K562 (cell line): ENCODE data around the gene RIMS3. TPM values are rescaled to one million over a fixed set of nuclear protein-coding genes. Genes with fewer than 3 reads are reported as not detected.

Source experiments
- ATAC-seq: fragments of 200-7000 bp; cut with Tn5 transposase; 3 replicates; pipeline ENCODE4 v1.9.1; 2020; ENCODE audit warnings: moderate library complexity
- BruUV-seq: library from RNA; stranded (reverse); fragments of 400-500 nt; replicated peaks from 2 replicates; lab custom pipeline; 2021; lab: Mats Ljungman, UMichigan
- CTCF ChIA-PET: fragments of 300-600 bp; formaldehyde crosslinking; extraction: SDS; loops from one replicate; lab custom pipeline; 2021; ENCODE audit warnings: low intra/inter-chr PET ratio; lab: Yijun Ruan, JAX
- POLR2A ChIA-PET: fragments of 300-600, 350-650 bp; sonication (Branson Sonifier 250); formaldehyde crosslinking; extraction: SDS; loops from one replicate; lab custom pipeline; 2021; ENCODE audit warnings: antibody characterized with exemption, inconsistent platforms; lab: Yijun Ruan, JAX
- DNase-seq, 4 experiments: peaks; one replicate each; pipeline versions ENCODE4 v3.0.0 to v3.0.0-alpha.2; 2011 to 2018; ENCODE audit warnings: low spot score in 3 of 4, mixed read lengths in 3 of 4; ENCODE audit errors: extremely low read depth in 1 of 4
- FAIRE-seq: peaks from 2 replicates; lab custom pipeline; 2011; peaks lifted over from hg19 to GRCh38; lab: Jason Lieb, UNC
- H2AFZ ChIP-seq: 2 replicates; pipeline ENCODE4 v1.6.0; 2011; ENCODE audit warnings: low read depth, low read length, control low read depth, inconsistent platforms
- H3K27ac ChIP-seq: fragments of 200-600 bp; 3 replicates; pipeline ENCODE4 v1.8.0; 2011; ENCODE audit warnings: low read depth, mild to moderate bottlenecking, control low read depth, inconsistent platforms, low read length, moderate library complexity, mixed read lengths; ENCODE audit errors: extremely low read depth
- H3K27me3 ChIP-seq, 2 experiments: fragments of 300-600 bp in 1 of 2; 2 replicates in 1 of 2; 3 replicates in 1 of 2; pipeline versions ENCODE4 v1.6.0 to v1.8.0; 2011; ENCODE audit warnings: inconsistent platforms in 2 of 2, low read length in 2 of 2, mild to moderate bottlenecking in 1 of 2, mixed read lengths in 1 of 2, moderate library complexity in 1 of 2; ENCODE audit not compliant: control insufficient read depth in 2 of 2, insufficient read depth in 2 of 2
- H3K36me3 ChIP-seq: fragments of 300-600 bp; 3 replicates; pipeline ENCODE4 v1.8.0; 2011; ENCODE audit warnings: mild to moderate bottlenecking, low read length, inconsistent platforms; ENCODE audit not compliant: control insufficient read depth, insufficient read depth
- H3K4me1 ChIP-seq, 2 experiments: fragments of 200-600 bp in 1 of 2; replicated peaks in 1 of 2; 2 replicates in 1 of 2; 3 replicates in 1 of 2; pipeline versions ENCODE4 v1.5.1 to v1.8.0; 2011; ENCODE audit warnings: inconsistent platforms in 2 of 2, low read length in 2 of 2, mild to moderate bottlenecking in 1 of 2, mixed read lengths in 1 of 2, moderate library complexity in 1 of 2; ENCODE audit not compliant: control insufficient read depth in 2 of 2, insufficient read depth in 2 of 2
- H3K4me2 ChIP-seq: 2 replicates; pipeline ENCODE4 v1.6.1; 2011; ENCODE audit warnings: low read length, control low read depth, inconsistent platforms, mixed read lengths; ENCODE audit not compliant: insufficient read depth
- H3K4me3 ChIP-seq: fragments of 200-600 bp; sonication (generic), shearing (Covaris generic); 2 replicates; pipeline ENCODE4 v1.5.1; 2016; ENCODE audit warnings: control low read depth, inconsistent platforms
- H3K79me2 ChIP-seq: fragments of 200-600 bp; 3 replicates; pipeline ENCODE4 v1.8.0; 2011; ENCODE audit warnings: low read length, inconsistent platforms; ENCODE audit not compliant: control insufficient read depth, insufficient read depth
- H3K9ac ChIP-seq, 2 experiments: 2 replicates each; pipeline versions ENCODE4 v1.6.0 to v1.6.1; 2011; ENCODE audit warnings: low read depth in 2 of 2, low read length in 2 of 2, control low read depth in 1 of 2, inconsistent platforms in 1 of 2, mild to moderate bottlenecking in 1 of 2, mixed read lengths in 1 of 2; ENCODE audit not compliant: insufficient read depth in 1 of 2
- H3K9me1 ChIP-seq: one replicate; pipeline ENCODE4 v1.6.0; 2011; ENCODE audit warnings: inconsistent platforms, mild to moderate bottlenecking, low read length, moderate library complexity; ENCODE audit not compliant: control insufficient read depth, insufficient read depth
- H3K9me3 ChIP-seq: replicated peaks from 2 replicates; pipeline ENCODE4 v1.5.1; 2011; ENCODE audit warnings: low read depth, low read length, inconsistent platforms; ENCODE audit not compliant: control insufficient read depth, insufficient read depth
- H4K20me1 ChIP-seq: replicated peaks from 2 replicates; pipeline ENCODE4 v1.6.1; 2011; ENCODE audit warnings: low read length, inconsistent platforms, mixed read lengths; ENCODE audit not compliant: control insufficient read depth, insufficient read depth
- MAFG ChIP-seq: fragments of 450-650 bp; conservative IDR thresholded peaks from 2 replicates; pipeline ENCODE4 v1.6.1; 2016; ENCODE audit warnings: missing genetic modification characterization, missing compliant biosample characterization
- MITF ChIP-seq: IDR thresholded peaks from 2 replicates; pipeline ENCODE4 v1.6.1; 2014; ENCODE audit warnings: antibody characterized with exemption
- MYC ChIP-seq, 2 experiments: fragments of 250-450 bp in 1 of 2; sonication (Bioruptor Pico) in 1 of 2; IDR thresholded peaks; 2 replicates each; pipeline versions ENCODE4 v1.5.1 to v1.6.1; 2012 to 2021; ENCODE audit warnings: low read depth in 2 of 2, borderline replicate concordance in 1 of 2, improper control_type of control experiment in 1 of 2, low read length in 1 of 2, mild to moderate bottlenecking in 1 of 2, moderate library complexity in 1 of 2
- PHF8 ChIP-seq: fragments of 200-600 bp; sonication (generic); IDR thresholded peaks from 2 replicates; pipeline ENCODE4 v1.6.1; 2012; ENCODE audit warnings: mixed run types, mild to moderate bottlenecking, inconsistent platforms, low read length, moderate library complexity, borderline replicate concordance
- POLR2B ChIP-seq: fragments of 450-650 bp; IDR thresholded peaks from 2 replicates; pipeline ENCODE4 v1.6.1; 2018; ENCODE audit warnings: low read depth; ENCODE audit not compliant: partially characterized antibody
- POLR2H ChIP-seq: IDR thresholded peaks from 2 replicates; pipeline ENCODE4 v1.6.1; 2016; ENCODE audit warnings: missing genetic modification characterization, low read depth, mild to moderate bottlenecking, control low read depth, missing compliant biosample characterization, moderate library complexity
- RBM34 ChIP-seq: fragments of 200-400 bp; formaldehyde crosslinking; IDR thresholded peaks from 2 replicates; pipeline ENCODE4 v1.6.1; 2018; ENCODE audit warnings: low read length, borderline replicate concordance; ENCODE audit not compliant: insufficient read depth
- TEAD2 ChIP-seq: fragments of 450-650 bp; IDR thresholded peaks from 2 replicates; pipeline ENCODE4 v1.6.1; 2016; ENCODE audit warnings: missing genetic modification characterization, control low read depth, missing compliant biosample characterization
- ZNF431 ChIP-seq: sonication (generic); formaldehyde crosslinking; IDR thresholded peaks from 2 replicates; pipeline ENCODE4 v1.8.0; 2022; ENCODE audit warnings: mild to moderate bottlenecking, missing genetic modification reagents
- ZNF717 ChIP-seq: fragments of 250-450 bp; sonication (Bioruptor Pico); IDR thresholded peaks from 2 replicates; pipeline ENCODE4 v1.5.0; 2021
- WGBS: fragments of 100-300 bp; shearing (Covaris generic); methylation state at CpG from one replicate; pipeline ENCODE4 v1.1.6; 2016; ENCODE audit warnings: low coverage, mixed read lengths; ENCODE audit not compliant: insufficient coverage; ENCODE audit errors: missing lambda C conversion rate; 5-methylcytosine and 5-hydroxymethylcytosine counted together
- in situ Hi-C: fragments of 300-500 bp; cut with MboI; formaldehyde crosslinking; loops from 4 replicates; pipeline ENCODE4 v1.15.0; 2018; ENCODE audit warnings: inconsistent platforms, mixed read lengths
- intact Hi-C: fragments of 100-400 bp; cut with micrococcal nuclease; formaldehyde crosslinking; loops from 2 replicates; pipeline ENCODE4 v1.14.2; 2022
- polyA plus RNA-seq, 8 experiments: library from polyadenylated mRNA; depleted of rRNA in 4 of 8; stranded (reverse) in 5 of 8; unstranded in 3 of 8; fragments of >200 nt; fragmentation: Nextera tagmentation in 2 of 8; fragmentation: Illumina TruSeq in 1 of 8; extraction: Ambion mirVana in 2 of 8; extraction: Trizol in 1 of 8; gene quantifications; 2 replicates each; pipeline versions ENCODE4 v1.2.1 to v1.2.3, GENCODE V29; 2011 to 2014; ENCODE audit warnings: inconsistent platforms in 1 of 8, missing spikeins in 1 of 8
- total RNA-seq, 7 experiments: library from RNA; depleted of rRNA in 6 of 7; stranded (reverse); fragments of >200 nt in 6 of 7; fragmentation: Illumina TruSeq in 2 of 7; extraction: Trizol in 2 of 7; gene quantifications; 2 replicates each; pipeline versions ENCODE4 v1.2.1 to v1.2.3, GENCODE V29; 2011 to 2021; ENCODE audit warnings: low replicate concordance in 1 of 7

The RIMS3 gene
- total and polyA plus RNA-seq, 9 of the 15 experiments (the other 6 are each of a cell fraction or from before 2014, with no cell fraction given) = 0.06 to 1.2 (median 0.59) TPM

DNA sequence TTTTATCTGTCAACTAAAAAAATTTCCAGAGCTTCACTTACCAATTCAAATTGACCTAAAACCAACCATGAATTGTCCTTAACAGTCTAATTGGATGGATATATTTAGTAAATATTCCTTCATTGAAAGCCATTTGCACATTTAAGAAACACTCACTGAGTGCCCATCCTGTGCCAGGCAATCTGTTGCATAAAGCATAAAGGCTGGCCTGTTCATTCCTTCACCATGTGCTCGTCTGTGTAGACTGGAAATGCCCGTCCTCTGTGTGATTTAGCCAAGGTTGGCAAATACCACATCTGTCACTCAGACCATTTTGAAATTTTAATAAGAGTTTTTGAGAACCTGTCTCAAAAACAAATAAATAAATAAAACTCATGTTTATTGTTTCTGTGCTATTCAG lies 76.9 kb downstream of the RIMS3 start:
- BruUV-seq = no TSS peak
- Histone ChIP-seq H4K20me1 (no peaks in the 10 kb centered on the region; the same call in 1 of the 2 replicates), H3K9me1 (no peaks in the 10 kb centered on the region), H2AFZ (no peak overlapping the region), H3K27ac (no peak overlapping the region), H3K27me3 (peaks cover 9 to 12% of the 10 kb centered on the region in 2 experiments; a peak in 3 of 5 replicates), H3K9ac (no peak overlapping the region), H3K36me3 (no peaks in the 10 kb centered on the region), H3K9me3 (no peaks in the 10 kb centered on the region), H3K79me2 (no peaks in the 10 kb centered on the region), H3K4me1 (0 out of 5 replicates have a peak, but pooled peaks cover 0 to under 1% of the 10 kb centered on the region in 2 experiments), H3K4me2 (no peak overlapping the region), H3K4me3 (no peak overlapping the region)
- no peak for DNase-seq
- ChIA-PET POLR2A (interaction anchor here (1.1 to 1.6 kb wide), 2 partner anchors 8 to 57 kb away, joined by 3 to 7 read pairs; partner anchors contain the start of gene ZNF684), CTCF (no interaction called here)
- 9% methylated on average over 2 of the region's 2 CpGs for WGBS
- in situ Hi-C loops (no loop called here), intact Hi-C loops (no loop called here)
- TF ChIP-seq MAFG (tag) (no peak), TEAD2 (tag) (no peak), ZNF431 (no peak), POLR2H (no peak), POLR2B (no peak), MITF (no peak), RBM34 (no peak), PHF8 (no peak), MYC (IDR thresholded peaks at IDR 0.05; ENCODE audit: low read depth, low read length) (no peak), MYC (CRISPR knock-in tag; IDR thresholded peaks at IDR 0.05; ENCODE audit: borderline replicate concordance, low read depth) (no peak), ZNF717 (CRISPR knock-in tag) (no peak)
- ATAC-seq = no peak
- no peak for FAIRE-seq
